H9 (cell line): ENCODE measurements around the gene SDK2. TPM values are rescaled to one million over a fixed set of nuclear protein-coding genes. Genes with fewer than 3 reads are reported as not detected.

Experiments
- DNase-seq: peaks from one replicate; pipeline ENCODE4 v3.0.0-alpha.2; 2017
- H2AFZ ChIP-seq: one replicate; pipeline ENCODE4 v1.6.1; 2013; ENCODE audit warnings: mild to moderate bottlenecking, low read length, control low read depth, moderate library complexity
- H2AK5ac ChIP-seq: 2 replicates; pipeline ENCODE4 v1.6.1; 2013; ENCODE audit warnings: low read length, control low read depth, mixed read lengths; ENCODE audit not compliant: insufficient read length
- H2BK120ac ChIP-seq: one replicate; pipeline ENCODE4 v1.6.1; 2013; ENCODE audit warnings: low read depth, mild to moderate bottlenecking, low read length, control low read depth, inconsistent platforms; ENCODE audit not compliant: poor library complexity, severe bottlenecking
- H2BK12ac ChIP-seq: 2 replicates; pipeline ENCODE4 v1.6.1; 2013; ENCODE audit warnings: low read length, control low read depth, mixed read lengths, low read depth; ENCODE audit not compliant: insufficient read length
- H2BK15ac ChIP-seq: 2 replicates; pipeline ENCODE4 v1.6.1; 2013; ENCODE audit warnings: low read depth, low read length, control low read depth
- H2BK20ac ChIP-seq: one replicate; pipeline ENCODE4 v1.6.1; 2013; ENCODE audit warnings: low read depth, mild to moderate bottlenecking, low read length, control low read depth, inconsistent platforms; ENCODE audit not compliant: poor library complexity, severe bottlenecking
- H2BK5ac ChIP-seq: 2 replicates; pipeline ENCODE4 v1.6.1; 2013; ENCODE audit warnings: low read length, control low read depth, mixed read lengths; ENCODE audit not compliant: insufficient read length
- H3K14ac ChIP-seq: 2 replicates; pipeline ENCODE4 v1.6.1; 2013; ENCODE audit warnings: low read length, control low read depth; ENCODE audit not compliant: insufficient read depth
- H3K18ac ChIP-seq: 2 replicates; pipeline ENCODE4 v1.6.1; 2013; ENCODE audit warnings: low read depth, mild to moderate bottlenecking, mixed read lengths, low read length, control low read depth; ENCODE audit not compliant: insufficient read length
- H3K23ac ChIP-seq: 2 replicates; pipeline ENCODE4 v1.6.1; 2013; ENCODE audit warnings: low read length, control low read depth, mixed read lengths, low read depth; ENCODE audit not compliant: insufficient read length
- H3K23me2 ChIP-seq: 2 replicates; pipeline ENCODE4 v1.6.1; 2013; ENCODE audit warnings: low read depth, mild to moderate bottlenecking, mixed read lengths, low read length, control low read depth; ENCODE audit not compliant: insufficient read length, poor library complexity, severe bottlenecking
- H3K27ac ChIP-seq: 2 replicates; pipeline ENCODE4 v1.5.1; 2013; ENCODE audit warnings: low read length, control low read depth, mixed read lengths, low read depth; ENCODE audit not compliant: insufficient read length
- H3K27me3 ChIP-seq: 2 replicates; pipeline ENCODE4 v1.6.1; 2013; ENCODE audit warnings: low read length, control low read depth, inconsistent platforms; ENCODE audit not compliant: insufficient read depth
- H3K4ac ChIP-seq: 2 replicates; pipeline ENCODE4 v1.6.1; 2013; ENCODE audit warnings: low read depth, mild to moderate bottlenecking, control low read depth, inconsistent platforms, low read length, moderate library complexity
- H3K4me1 ChIP-seq: 2 replicates; pipeline ENCODE4 v1.6.1; 2013; ENCODE audit warnings: low read length, control low read depth, inconsistent platforms; ENCODE audit not compliant: insufficient read depth
- H3K4me2 ChIP-seq: 2 replicates; pipeline ENCODE4 v1.6.1; 2013; ENCODE audit warnings: low read length, control low read depth, mixed read lengths; ENCODE audit not compliant: insufficient read length, insufficient read depth
- H3K56ac ChIP-seq: 2 replicates; pipeline ENCODE4 v1.6.1; 2013; ENCODE audit warnings: low read depth, mild to moderate bottlenecking, mixed read lengths, low read length, control low read depth; ENCODE audit not compliant: insufficient read length
- H3K79me1 ChIP-seq: 2 replicates; pipeline ENCODE4 v1.6.1; 2013; ENCODE audit warnings: low read depth, mild to moderate bottlenecking, moderate library complexity, low read length, control low read depth, inconsistent platforms; ENCODE audit not compliant: insufficient read depth, poor library complexity, severe bottlenecking
- H3K79me2 ChIP-seq: 2 replicates; pipeline ENCODE4 v1.6.1; 2013; ENCODE audit warnings: low read length, control low read depth, inconsistent platforms; ENCODE audit not compliant: insufficient read depth
- H3K9ac ChIP-seq: 2 replicates; pipeline ENCODE4 v1.6.1; 2013; ENCODE audit warnings: low read length, control low read depth, mixed read lengths; ENCODE audit not compliant: insufficient read length; ENCODE audit errors: extremely low read depth
- H3K9me3 ChIP-seq: one replicate; pipeline ENCODE4 v1.6.1; 2013; ENCODE audit warnings: low read depth, low read length, inconsistent platforms; ENCODE audit not compliant: control insufficient read depth
- H3T11ph ChIP-seq: one replicate; pipeline ENCODE4 v1.6.1; 2013; ENCODE audit warnings: mild to moderate bottlenecking, low read length, control low read depth, inconsistent platforms
- H4K20me1 ChIP-seq: one replicate; pipeline ENCODE4 v1.6.1; 2013; ENCODE audit not compliant: control insufficient read depth, insufficient read length, insufficient read depth
- H4K5ac ChIP-seq: 2 replicates; pipeline ENCODE4 v1.6.1; 2013; ENCODE audit warnings: low read depth, mild to moderate bottlenecking, mixed read lengths, low read length, control low read depth; ENCODE audit not compliant: insufficient read length
- H4K8ac ChIP-seq: replicated peaks from 2 replicates; pipeline ENCODE4 v1.6.1; 2013; ENCODE audit warnings: low read length, control low read depth, mixed read lengths, low read depth; ENCODE audit not compliant: insufficient read length
- H4K91ac ChIP-seq: 2 replicates; pipeline ENCODE4 v1.6.1; 2013; ENCODE audit warnings: low read depth, mild to moderate bottlenecking, moderate library complexity, mixed read lengths, low read length, control low read depth; ENCODE audit not compliant: insufficient read length
- H3K27ac Mint-ChIP-seq, 3 experiments: 2 replicates in 2 of 3; 3 replicates in 1 of 3; pipeline ENCODE4 v1.8.0; 2020 to 2021; ENCODE audit warnings: mixed read lengths in 3 of 3, mild to moderate bottlenecking in 1 of 3, moderate library complexity in 1 of 3
- H3K27me3 Mint-ChIP-seq: 2 replicates; pipeline ENCODE4 v1.8.0; 2021; ENCODE audit warnings: low read depth, mild to moderate bottlenecking, moderate library complexity, mixed read lengths
- H3K36me3 Mint-ChIP-seq, 3 experiments: 2 replicates in 2 of 3; 3 replicates in 1 of 3; pipeline ENCODE4 v1.8.0; 2020 to 2021; ENCODE audit warnings: low read depth in 3 of 3, mixed read lengths in 3 of 3; ENCODE audit not compliant: insufficient read depth in 1 of 3
- H3K4me1 Mint-ChIP-seq, 2 experiments: 2 replicates each; pipeline ENCODE4 v1.8.0; 2020; ENCODE audit warnings: mixed read lengths in 2 of 2
- H3K4me3 Mint-ChIP-seq, 2 experiments: 2 replicates in 1 of 2; 3 replicates in 1 of 2; pipeline ENCODE4 v1.8.0; 2020 to 2021; ENCODE audit warnings: mild to moderate bottlenecking in 2 of 2, mixed read lengths in 2 of 2, moderate library complexity in 1 of 2
- H3K9me3 Mint-ChIP-seq, 2 experiments: 2 replicates in 1 of 2; 3 replicates in 1 of 2; pipeline ENCODE4 v1.8.0; 2020; ENCODE audit warnings: mild to moderate bottlenecking in 2 of 2, mixed read lengths in 2 of 2, moderate library complexity in 1 of 2
- WGBS: extraction: QIAGEN DNeasy Blood & Tissue Kit; methylation state at CpG from one replicate; pipeline ENCODE4 v1.1.7; 2013; ENCODE audit warnings: missing lambda C conversion rate, low lambda C conversion rate, mixed read lengths; ENCODE audit not compliant: insufficient read length; ENCODE audit errors: extremely low coverage; 5-methylcytosine and 5-hydroxymethylcytosine counted together
- total RNA-seq: library from RNA; stranded (reverse); gene quantifications from 2 replicates; pipeline ENCODE4 v1.2.1, GENCODE V29; 2021
- TF ChIP-seq, protein P1 (sequence below): fragments of 200-600 bp; sonication (generic); conservative IDR thresholded peaks from 3 replicates; pipeline ENCODE4 v1.8.0; 2021; ENCODE audit warnings: antibody characterized with exemption, mild to moderate bottlenecking

The SDK2 gene
- total RNA-seq, 1 experiment from 2014 or later = 9.1 TPM

GRCh38 chr17:73553311-73553710, 90.9 kb downstream of the SDK2 start:
- H3K9me3 ChIP-seq = no peaks in the 10 kb centered on the region
- H4K20me1 ChIP-seq = no peaks in the 10 kb centered on the region
- H3K4me1 Mint-ChIP-seq = peaks cover 27 to 49% of the 10 kb centered on the region in 2 experiments
- H3K27me3 ChIP-seq = no peaks in the 10 kb centered on the region
- TF ChIP-seq, protein P1, sequence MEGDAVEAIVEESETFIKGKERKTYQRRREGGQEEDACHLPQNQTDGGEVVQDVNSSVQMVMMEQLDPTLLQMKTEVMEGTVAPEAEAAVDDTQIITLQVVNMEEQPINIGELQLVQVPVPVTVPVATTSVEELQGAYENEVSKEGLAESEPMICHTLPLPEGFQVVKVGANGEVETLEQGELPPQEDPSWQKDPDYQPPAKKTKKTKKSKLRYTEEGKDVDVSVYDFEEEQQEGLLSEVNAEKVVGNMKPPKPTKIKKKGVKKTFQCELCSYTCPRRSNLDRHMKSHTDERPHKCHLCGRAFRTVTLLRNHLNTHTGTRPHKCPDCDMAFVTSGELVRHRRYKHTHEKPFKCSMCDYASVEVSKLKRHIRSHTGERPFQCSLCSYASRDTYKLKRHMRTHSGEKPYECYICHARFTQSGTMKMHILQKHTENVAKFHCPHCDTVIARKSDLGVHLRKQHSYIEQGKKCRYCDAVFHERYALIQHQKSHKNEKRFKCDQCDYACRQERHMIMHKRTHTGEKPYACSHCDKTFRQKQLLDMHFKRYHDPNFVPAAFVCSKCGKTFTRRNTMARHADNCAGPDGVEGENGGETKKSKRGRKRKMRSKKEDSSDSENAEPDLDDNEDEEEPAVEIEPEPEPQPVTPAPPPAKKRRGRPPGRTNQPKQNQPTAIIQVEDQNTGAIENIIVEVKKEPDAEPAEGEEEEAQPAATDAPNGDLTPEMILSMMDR = no peak
- no peak overlapping the region for H2BK15ac ChIP-seq
- H2BK20ac ChIP-seq = no peak overlapping the region
- H3K9me3 Mint-ChIP-seq = peaks cover 0 to 6% of the 10 kb centered on the region in 2 experiments; a peak in 1 of 5 replicates
- H4K5ac ChIP-seq = no peak overlapping the region
- no peak overlapping the region for H3K9ac ChIP-seq
- H2BK5ac ChIP-seq = no peak overlapping the region
- no peaks in the 10 kb centered on the region for H3K79me1 ChIP-seq
- no peak overlapping the region for H4K91ac ChIP-seq
- H2AK5ac ChIP-seq = no peak overlapping the region
- no peaks in the 10 kb centered on the region; the same call in 1 of the 2 replicates for H3K27me3 Mint-ChIP-seq
- no peak overlapping the region for H3K4ac ChIP-seq
- H3K23ac ChIP-seq = no peak overlapping the region
- H3K27ac ChIP-seq = no peak overlapping the region
- no peak overlapping the region for H3K14ac ChIP-seq
- no peak overlapping the region for H3K27ac Mint-ChIP-seq
- no peak overlapping the region for H3K56ac ChIP-seq
- no CpG with 5 or more reads among the region's 2 CpGs for WGBS
- no peaks in the 10 kb centered on the region for H3K4me1 ChIP-seq
- no peak overlapping the region for H3K4me2 ChIP-seq
- no peaks in the 10 kb centered on the region for H3K79me2 ChIP-seq
- H3K23me2 ChIP-seq = no peaks in the 10 kb centered on the region
- no peak overlapping the region for H3T11ph ChIP-seq
- H2BK12ac ChIP-seq = no peak overlapping the region
- H2AFZ ChIP-seq = no peak overlapping the region
- H2BK120ac ChIP-seq = no peak overlapping the region
- no peak overlapping the region for H4K8ac ChIP-seq
- no peak for DNase-seq
- H3K4me3 Mint-ChIP-seq = no peak overlapping the region
- peaks cover 0 to 11% (median 2%) of the 10 kb centered on the region in 3 experiments; a peak in 4 of 7 replicates for H3K36me3 Mint-ChIP-seq
- H3K18ac ChIP-seq = no peak overlapping the region
